ENCODE data around the gene FAM228B. TPM values are rescaled to one million over a fixed set of nuclear protein-coding genes. Genes with fewer than 3 reads are reported as not detected.

Gene FAM228B
- total and polyA plus RNA-seq, 9 of the 15 experiments (the other 6 are each of a cell fraction or from before 2014, with no cell fraction given), result 1.1 to 3.7 (median 2.6) TPM

DNA sequence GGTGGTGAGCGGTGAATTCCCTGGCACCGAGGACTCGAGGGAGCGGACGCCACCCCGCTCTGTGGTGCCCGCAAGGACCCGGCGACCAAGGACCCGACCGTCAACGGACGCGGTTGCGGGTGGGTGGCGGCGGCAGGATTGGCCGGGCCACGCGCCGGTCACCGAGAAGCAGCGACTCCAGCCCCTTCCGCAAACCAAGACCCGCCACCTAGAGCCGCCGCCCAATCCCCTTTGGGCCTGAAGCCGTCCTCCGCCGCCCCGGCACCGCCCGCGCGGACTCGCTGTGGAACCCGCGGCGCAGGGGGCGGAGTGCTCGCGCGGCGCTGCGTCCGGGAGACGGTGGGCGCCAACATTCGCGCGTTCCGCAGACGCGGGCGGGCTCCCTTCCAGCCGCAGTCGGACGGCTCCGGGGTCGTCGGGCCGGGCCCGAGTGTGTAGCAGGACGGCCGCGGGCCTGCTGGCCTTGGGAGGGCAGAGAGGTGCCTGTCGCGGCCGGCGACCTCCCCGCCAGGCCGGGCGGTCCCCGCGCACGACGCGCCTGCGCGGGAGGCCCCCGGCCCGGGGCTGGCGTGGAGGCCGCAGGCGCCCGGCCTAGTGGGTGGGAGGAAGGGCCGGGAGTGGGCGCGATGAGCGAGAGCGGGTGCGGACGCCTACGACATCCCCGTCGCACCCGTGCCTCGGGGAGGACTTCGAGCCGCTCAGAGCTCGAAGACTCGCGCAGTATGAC, at the start of gene FAM228B, which contains the start of gene PFN4 (continued):
- TF ChIP-seq RBM22 (IDR thresholded peaks at IDR 0.05; ENCODE audit: low read depth, low read length, poor library complexity, severe bottlenecking) (no peak), ELF1 (tag; IDR thresholded peaks at IDR 0.05) (peak; percentile 64), XRCC3 (IDR thresholded peaks at IDR 0.05) (no peak), CBFA2T2 (conservative IDR thresholded peaks at IDR 0.05) (no peak), ZSCAN29 (IDR thresholded peaks at IDR 0.05) (peak; percentile 68; the same call in 1 of the 2 replicates), ZNF253 (CRISPR knock-in tag; conservative IDR thresholded peaks at IDR 0.05) (no peak)
- TF ChIP-seq, protein P1, sequence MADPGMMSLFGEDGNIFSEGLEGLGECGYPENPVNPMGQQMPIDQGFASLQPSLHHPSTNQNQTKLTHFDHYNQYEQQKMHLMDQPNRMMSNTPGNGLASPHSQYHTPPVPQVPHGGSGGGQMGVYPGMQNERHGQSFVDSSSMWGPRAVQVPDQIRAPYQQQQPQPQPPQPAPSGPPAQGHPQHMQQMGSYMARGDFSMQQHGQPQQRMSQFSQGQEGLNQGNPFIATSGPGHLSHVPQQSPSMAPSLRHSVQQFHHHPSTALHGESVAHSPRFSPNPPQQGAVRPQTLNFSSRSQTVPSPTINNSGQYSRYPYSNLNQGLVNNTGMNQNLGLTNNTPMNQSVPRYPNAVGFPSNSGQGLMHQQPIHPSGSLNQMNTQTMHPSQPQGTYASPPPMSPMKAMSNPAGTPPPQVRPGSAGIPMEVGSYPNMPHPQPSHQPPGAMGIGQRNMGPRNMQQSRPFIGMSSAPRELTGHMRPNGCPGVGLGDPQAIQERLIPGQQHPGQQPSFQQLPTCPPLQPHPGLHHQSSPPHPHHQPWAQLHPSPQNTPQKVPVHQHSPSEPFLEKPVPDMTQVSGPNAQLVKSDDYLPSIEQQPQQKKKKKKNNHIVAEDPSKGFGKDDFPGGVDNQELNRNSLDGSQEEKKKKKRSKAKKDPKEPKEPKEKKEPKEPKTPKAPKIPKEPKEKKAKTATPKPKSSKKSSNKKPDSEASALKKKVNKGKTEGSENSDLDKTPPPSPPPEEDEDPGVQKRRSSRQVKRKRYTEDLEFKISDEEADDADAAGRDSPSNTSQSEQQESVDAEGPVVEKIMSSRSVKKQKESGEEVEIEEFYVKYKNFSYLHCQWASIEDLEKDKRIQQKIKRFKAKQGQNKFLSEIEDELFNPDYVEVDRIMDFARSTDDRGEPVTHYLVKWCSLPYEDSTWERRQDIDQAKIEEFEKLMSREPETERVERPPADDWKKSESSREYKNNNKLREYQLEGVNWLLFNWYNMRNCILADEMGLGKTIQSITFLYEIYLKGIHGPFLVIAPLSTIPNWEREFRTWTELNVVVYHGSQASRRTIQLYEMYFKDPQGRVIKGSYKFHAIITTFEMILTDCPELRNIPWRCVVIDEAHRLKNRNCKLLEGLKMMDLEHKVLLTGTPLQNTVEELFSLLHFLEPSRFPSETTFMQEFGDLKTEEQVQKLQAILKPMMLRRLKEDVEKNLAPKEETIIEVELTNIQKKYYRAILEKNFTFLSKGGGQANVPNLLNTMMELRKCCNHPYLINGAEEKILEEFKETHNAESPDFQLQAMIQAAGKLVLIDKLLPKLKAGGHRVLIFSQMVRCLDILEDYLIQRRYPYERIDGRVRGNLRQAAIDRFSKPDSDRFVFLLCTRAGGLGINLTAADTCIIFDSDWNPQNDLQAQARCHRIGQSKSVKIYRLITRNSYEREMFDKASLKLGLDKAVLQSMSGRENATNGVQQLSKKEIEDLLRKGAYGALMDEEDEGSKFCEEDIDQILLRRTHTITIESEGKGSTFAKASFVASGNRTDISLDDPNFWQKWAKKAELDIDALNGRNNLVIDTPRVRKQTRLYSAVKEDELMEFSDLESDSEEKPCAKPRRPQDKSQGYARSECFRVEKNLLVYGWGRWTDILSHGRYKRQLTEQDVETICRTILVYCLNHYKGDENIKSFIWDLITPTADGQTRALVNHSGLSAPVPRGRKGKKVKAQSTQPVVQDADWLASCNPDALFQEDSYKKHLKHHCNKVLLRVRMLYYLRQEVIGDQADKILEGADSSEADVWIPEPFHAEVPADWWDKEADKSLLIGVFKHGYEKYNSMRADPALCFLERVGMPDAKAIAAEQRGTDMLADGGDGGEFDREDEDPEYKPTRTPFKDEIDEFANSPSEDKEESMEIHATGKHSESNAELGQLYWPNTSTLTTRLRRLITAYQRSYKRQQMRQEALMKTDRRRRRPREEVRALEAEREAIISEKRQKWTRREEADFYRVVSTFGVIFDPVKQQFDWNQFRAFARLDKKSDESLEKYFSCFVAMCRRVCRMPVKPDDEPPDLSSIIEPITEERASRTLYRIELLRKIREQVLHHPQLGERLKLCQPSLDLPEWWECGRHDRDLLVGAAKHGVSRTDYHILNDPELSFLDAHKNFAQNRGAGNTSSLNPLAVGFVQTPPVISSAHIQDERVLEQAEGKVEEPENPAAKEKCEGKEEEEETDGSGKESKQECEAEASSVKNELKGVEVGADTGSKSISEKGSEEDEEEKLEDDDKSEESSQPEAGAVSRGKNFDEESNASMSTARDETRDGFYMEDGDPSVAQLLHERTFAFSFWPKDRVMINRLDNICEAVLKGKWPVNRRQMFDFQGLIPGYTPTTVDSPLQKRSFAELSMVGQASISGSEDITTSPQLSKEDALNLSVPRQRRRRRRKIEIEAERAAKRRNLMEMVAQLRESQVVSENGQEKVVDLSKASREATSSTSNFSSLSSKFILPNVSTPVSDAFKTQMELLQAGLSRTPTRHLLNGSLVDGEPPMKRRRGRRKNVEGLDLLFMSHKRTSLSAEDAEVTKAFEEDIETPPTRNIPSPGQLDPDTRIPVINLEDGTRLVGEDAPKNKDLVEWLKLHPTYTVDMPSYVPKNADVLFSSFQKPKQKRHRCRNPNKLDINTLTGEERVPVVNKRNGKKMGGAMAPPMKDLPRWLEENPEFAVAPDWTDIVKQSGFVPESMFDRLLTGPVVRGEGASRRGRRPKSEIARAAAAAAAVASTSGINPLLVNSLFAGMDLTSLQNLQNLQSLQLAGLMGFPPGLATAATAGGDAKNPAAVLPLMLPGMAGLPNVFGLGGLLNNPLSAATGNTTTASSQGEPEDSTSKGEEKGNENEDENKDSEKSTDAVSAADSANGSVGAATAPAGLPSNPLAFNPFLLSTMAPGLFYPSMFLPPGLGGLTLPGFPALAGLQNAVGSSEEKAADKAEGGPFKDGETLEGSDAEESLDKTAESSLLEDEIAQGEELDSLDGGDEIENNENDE (IDR thresholded peaks at IDR 0.05; ENCODE audit: low read depth, low read length), result no peak
- TF ChIP-seq, protein P2, sequence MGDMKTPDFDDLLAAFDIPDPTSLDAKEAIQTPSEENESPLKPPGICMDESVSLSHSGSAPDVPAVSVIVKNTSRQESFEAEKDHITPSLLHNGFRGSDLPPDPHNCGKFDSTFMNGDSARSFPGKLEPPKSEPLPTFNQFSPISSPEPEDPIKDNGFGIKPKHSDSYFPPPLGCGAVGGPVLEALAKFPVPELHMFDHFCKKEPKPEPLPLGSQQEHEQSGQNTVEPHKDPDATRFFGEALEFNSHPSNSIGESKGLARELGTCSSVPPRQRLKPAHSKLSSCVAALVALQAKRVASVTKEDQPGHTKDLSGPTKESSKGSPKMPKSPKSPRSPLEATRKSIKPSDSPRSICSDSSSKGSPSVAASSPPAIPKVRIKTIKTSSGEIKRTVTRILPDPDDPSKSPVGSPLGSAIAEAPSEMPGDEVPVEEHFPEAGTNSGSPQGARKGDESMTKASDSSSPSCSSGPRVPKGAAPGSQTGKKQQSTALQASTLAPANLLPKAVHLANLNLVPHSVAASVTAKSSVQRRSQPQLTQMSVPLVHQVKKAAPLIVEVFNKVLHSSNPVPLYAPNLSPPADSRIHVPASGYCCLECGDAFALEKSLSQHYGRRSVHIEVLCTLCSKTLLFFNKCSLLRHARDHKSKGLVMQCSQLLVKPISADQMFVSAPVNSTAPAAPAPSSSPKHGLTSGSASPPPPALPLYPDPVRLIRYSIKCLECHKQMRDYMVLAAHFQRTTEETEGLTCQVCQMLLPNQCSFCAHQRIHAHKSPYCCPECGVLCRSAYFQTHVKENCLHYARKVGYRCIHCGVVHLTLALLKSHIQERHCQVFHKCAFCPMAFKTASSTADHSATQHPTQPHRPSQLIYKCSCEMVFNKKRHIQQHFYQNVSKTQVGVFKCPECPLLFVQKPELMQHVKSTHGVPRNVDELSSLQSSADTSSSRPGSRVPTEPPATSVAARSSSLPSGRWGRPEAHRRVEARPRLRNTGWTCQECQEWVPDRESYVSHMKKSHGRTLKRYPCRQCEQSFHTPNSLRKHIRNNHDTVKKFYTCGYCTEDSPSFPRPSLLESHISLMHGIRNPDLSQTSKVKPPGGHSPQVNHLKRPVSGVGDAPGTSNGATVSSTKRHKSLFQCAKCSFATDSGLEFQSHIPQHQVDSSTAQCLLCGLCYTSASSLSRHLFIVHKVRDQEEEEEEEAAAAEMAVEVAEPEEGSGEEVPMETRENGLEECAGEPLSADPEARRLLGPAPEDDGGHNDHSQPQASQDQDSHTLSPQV (IDR thresholded peaks at IDR 0.05), result peak; percentile 70; the same call in 1 of the 2 replicates
